CD4-positive, alpha-beta T cell treated with Interleukin-2 at 100 ng/mL for 4 hours (primary cell): Measurements from ENCODE around the gene METTL1.

Source experiments
- DNase-seq: peaks from one replicate; pipeline ENCODE4 v3.0.0-alpha.2; 2020; ENCODE audit warnings: low spot score

The METTL1 gene

GRCh38 chr12:57736741-57737466 is 35.0 kb downstream of the METTL1 start:
- no peak for DNase-seq

GRCh38 chr12:57735952-57736740 is 35.8 kb downstream of the METTL1 start:
- no peak for DNase-seq

- DNase-seq: no peak
Observed at GRCh38 chr12:57735198-57735855, 36.6 kb downstream of the METTL1 start.

GRCh38 chr12:57734591-57734990 is 37.3 kb downstream of the METTL1 start:
- DNase-seq: no peak

GRCh38 chr12:57733928-57734327 is 38.0 kb downstream of the METTL1 start:
- DNase-seq: no peak

GRCh38 chr12:57732726-57733593 is 38.9 kb downstream of the METTL1 start:
- no peak for DNase-seq

- no peak for DNase-seq
Observed at GRCh38 chr12:57732270-57732669, 39.6 kb downstream of the METTL1 start.

GRCh38 chr12:57731411-57732080 is 40.4 kb downstream of the METTL1 start:
- DNase-seq: no peak

GRCh38 chr12:57730336-57731067 is 41.4 kb downstream of the METTL1 start:
- no peak for DNase-seq

GRCh38 chr12:57729321-57729844 is 42.5 kb downstream of the METTL1 start:
- DNase-seq: no peak

GRCh38 chr12:57727758-57728395 is 44.0 kb downstream of the METTL1 start:
- no peak for DNase-seq

GRCh38 chr12:57726884-57727757 is 44.8 kb downstream of the METTL1 start:
- no peak for DNase-seq

- DNase-seq: peak; percentile 23
Observed at GRCh38 chr12:57726151-57726883, 45.6 kb downstream of the METTL1 start.

- DNase-seq: no peak
Observed at GRCh38 chr12:57725851-57726150, 46.1 kb downstream of the METTL1 start.

- DNase-seq: no peak
Observed at GRCh38 chr12:57724936-57725740, 46.8 kb downstream of the METTL1 start.

GRCh38 chr12:57724003-57724935 is 47.6 kb downstream of the METTL1 start:
- DNase-seq: no peak

- no peak for DNase-seq
Observed at GRCh38 chr12:57723630-57723962, 48.3 kb downstream of the METTL1 start.
